MCF 10A (cell line): ENCODE data around the gene RAP1GAP2. TPM values are rescaled to one million over a fixed set of nuclear protein-coding genes. Genes with fewer than 3 reads are reported as not detected.

Source experiments
- BruUV-seq: library from RNA; stranded (reverse); fragments of 400-500 nt; replicated peaks from 2 replicates; lab custom pipeline; 2021; lab: Mats Ljungman, UMichigan
- CTCF ChIA-PET: fragments of 300-600 bp; sonication (Branson Sonifier 250); formaldehyde crosslinking; extraction: SDS; loops from one replicate; lab custom pipeline; 2021; ENCODE audit warnings: antibody characterized with exemption, inconsistent platforms; lab: Yijun Ruan, JAX
- POLR2A ChIA-PET: fragments of 300-600, 350-650 bp; sonication (Branson Sonifier 250); formaldehyde crosslinking; extraction: SDS; loops from one replicate; lab custom pipeline; 2020; ENCODE audit warnings: antibody characterized with exemption, inconsistent platforms; lab: Yijun Ruan, JAX
- DNase-seq: peaks from one replicate; pipeline ENCODE4 v3.0.0-alpha.2; 2018; ENCODE audit not compliant: unreplicated experiment
- H3K27ac Mint-ChIP-seq: one replicate; pipeline ENCODE4 v1.8.0; 2022; ENCODE audit warnings: mild to moderate bottlenecking, low read depth, mixed read lengths; ENCODE audit not compliant: unreplicated experiment
- H3K27me3 Mint-ChIP-seq: one replicate; pipeline ENCODE4 v1.8.0; 2022; ENCODE audit warnings: mixed read lengths; ENCODE audit not compliant: insufficient read depth, unreplicated experiment
- H3K36me3 Mint-ChIP-seq: one replicate; pipeline ENCODE4 v1.8.0; 2022; ENCODE audit warnings: mild to moderate bottlenecking, moderate library complexity, mixed read lengths; ENCODE audit not compliant: insufficient read depth, unreplicated experiment
- H3K4me1 Mint-ChIP-seq: one replicate; pipeline ENCODE4 v1.8.0; 2022; ENCODE audit warnings: mixed read lengths; ENCODE audit not compliant: insufficient read depth, unreplicated experiment
- H3K4me3 Mint-ChIP-seq: one replicate; pipeline ENCODE4 v1.8.0; 2022; ENCODE audit warnings: mild to moderate bottlenecking, moderate library complexity, mixed read lengths; ENCODE audit not compliant: unreplicated experiment
- H3K9me3 Mint-ChIP-seq: one replicate; pipeline ENCODE4 v1.8.0; 2022; ENCODE audit warnings: mixed read lengths; ENCODE audit not compliant: unreplicated experiment
- intact Hi-C: fragments of 100-400 bp; cut with micrococcal nuclease; formaldehyde crosslinking; loops from 2 replicates; pipeline ENCODE4 v1.14.1; 2022
- total RNA-seq: library from RNA; stranded (reverse); gene quantifications from 2 replicates; pipeline ENCODE4 v1.2.3, GENCODE V29; 2022
- TF ChIP-seq, protein P1 (sequence below): fragments of 200-600 bp; IDR thresholded peaks from one replicate; pipeline ENCODE4 v1.8.0; 2022; ENCODE audit warnings: antibody characterized with exemption, mild to moderate bottlenecking; ENCODE audit not compliant: unreplicated experiment

Gene RAP1GAP2
- total RNA-seq, 1 experiment from 2014 or later: 40.2 TPM

DNA sequence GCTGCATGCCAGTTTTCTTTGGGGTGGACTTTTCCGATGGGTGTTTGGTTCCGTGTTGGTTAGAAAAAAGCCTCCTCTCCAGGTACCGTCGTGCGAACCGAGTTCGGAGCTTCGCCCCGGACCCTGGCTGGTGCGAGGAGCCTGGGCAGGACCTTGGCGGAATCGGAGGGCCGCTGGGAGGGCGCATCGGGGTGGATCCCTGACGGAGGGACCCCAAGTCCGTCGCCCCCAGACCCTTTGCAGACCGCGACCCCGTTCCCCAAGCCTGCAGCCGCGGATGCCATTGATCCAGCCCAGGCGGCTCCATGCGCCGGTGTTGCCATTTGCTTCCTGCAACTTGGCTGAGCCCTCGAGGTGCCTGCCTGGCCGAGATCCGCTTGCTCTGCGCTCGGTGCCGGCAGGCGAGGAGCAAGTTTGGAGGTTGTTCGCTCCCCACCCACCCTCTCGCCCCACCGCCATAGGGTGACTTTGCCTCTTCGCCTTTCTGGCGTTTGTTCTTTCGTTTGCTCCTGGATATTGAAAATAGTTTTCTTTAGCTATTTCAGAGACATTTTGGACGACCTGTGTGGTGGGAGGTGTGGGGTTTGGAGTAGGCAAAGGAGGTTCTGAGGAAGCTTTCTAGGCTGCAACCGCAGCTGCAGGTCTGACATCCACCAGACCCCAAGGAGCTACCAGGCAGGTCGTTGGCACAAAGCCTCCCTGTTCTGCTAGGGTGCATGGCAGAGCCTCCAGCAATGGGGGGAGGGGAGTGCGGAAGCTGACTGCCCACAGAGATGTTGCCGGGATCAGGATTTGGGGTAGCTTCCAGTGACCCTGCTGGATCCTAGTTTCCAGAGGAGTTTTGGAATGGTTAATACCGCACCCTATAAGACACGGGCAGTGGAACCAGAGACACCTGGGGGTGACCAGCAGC is 58.2 kb downstream of the RAP1GAP2 start:
- BruUV-seq: no TSS peak
- TF ChIP-seq, protein P1, sequence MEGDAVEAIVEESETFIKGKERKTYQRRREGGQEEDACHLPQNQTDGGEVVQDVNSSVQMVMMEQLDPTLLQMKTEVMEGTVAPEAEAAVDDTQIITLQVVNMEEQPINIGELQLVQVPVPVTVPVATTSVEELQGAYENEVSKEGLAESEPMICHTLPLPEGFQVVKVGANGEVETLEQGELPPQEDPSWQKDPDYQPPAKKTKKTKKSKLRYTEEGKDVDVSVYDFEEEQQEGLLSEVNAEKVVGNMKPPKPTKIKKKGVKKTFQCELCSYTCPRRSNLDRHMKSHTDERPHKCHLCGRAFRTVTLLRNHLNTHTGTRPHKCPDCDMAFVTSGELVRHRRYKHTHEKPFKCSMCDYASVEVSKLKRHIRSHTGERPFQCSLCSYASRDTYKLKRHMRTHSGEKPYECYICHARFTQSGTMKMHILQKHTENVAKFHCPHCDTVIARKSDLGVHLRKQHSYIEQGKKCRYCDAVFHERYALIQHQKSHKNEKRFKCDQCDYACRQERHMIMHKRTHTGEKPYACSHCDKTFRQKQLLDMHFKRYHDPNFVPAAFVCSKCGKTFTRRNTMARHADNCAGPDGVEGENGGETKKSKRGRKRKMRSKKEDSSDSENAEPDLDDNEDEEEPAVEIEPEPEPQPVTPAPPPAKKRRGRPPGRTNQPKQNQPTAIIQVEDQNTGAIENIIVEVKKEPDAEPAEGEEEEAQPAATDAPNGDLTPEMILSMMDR: no peak
- Mint-ChIP-seq H3K36me3 (no peaks in the 10 kb centered on the region), H3K9me3 (no peaks in the 10 kb centered on the region), H3K4me1 (peaks cover 9% of the 10 kb centered on the region), H3K4me3 (peak overlapping the region; percentile 78), H3K27me3 (no peaks in the 10 kb centered on the region), H3K27ac (no peak overlapping the region)
- POLR2A ChIA-PET: interaction anchor here (0.6 to 2.9 kb wide), 11 partner anchors 9 to 782 kb away, joined by 3 to 23 read pairs (median 5); partner anchors contain the start of genes CTNS and SHPK
- intact Hi-C loops: loop anchor here (1.0 to 2.0 kb wide), 2 partner anchors 38 to 72 kb away; no protein-coding TSS in a partner anchor
- DNase-seq: peak; percentile 28
- CTCF ChIA-PET: interaction anchor here (0.6 to 1.6 kb wide), 9 partner anchors 10 to 884 kb away, joined by 3 to 5 read pairs (median 3); no protein-coding TSS in a partner anchor

DNA sequence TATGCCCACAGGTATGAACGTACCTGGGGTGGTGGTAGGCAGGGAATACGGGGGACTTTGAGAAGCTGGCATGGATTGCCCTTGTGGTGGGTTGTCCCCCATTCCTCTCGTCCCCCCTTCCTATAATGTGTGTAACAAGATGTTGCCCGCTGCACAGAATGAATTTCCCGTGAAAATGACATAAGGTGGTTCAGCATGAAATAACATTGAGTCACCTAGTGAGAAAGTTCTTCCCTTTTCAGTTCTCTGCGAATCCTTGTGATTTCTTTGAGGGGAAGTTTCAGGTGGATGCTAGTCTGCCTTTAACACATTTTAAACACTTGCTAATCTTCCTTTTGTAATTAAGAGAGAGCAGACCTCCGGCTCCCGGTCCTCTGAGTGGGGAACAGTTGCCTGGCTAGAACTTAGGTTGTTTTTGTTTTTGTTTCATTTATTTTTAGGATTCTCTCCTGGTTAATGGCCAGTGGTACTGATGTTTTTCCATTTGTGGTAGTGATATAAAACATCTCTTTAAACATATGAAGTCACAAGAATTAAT is 58.9 kb downstream of the RAP1GAP2 start:
- peak; percentile 15 for DNase-seq
- POLR2A ChIA-PET: interaction anchor here (0.6 to 2.9 kb wide), 11 partner anchors 8 to 265 kb away, joined by 3 to 23 read pairs (median 4); no protein-coding TSS in a partner anchor
- H3K4me1 Mint-ChIP-seq: peaks cover 9% of the 10 kb centered on the region
- CTCF ChIA-PET: interaction anchor here (0.6 to 1.6 kb wide), 5 partner anchors 11 to 176 kb away, joined by 3 to 5 read pairs (median 3); no protein-coding TSS in a partner anchor
- no peaks in the 10 kb centered on the region for H3K36me3 Mint-ChIP-seq
- peak overlapping the region; percentile 78 for H3K4me3 Mint-ChIP-seq
- H3K9me3 Mint-ChIP-seq: no peaks in the 10 kb centered on the region
- TF ChIP-seq, protein P1: no peak
- H3K27ac Mint-ChIP-seq: no peak overlapping the region
- BruUV-seq: no TSS peak
- intact Hi-C loops: loop anchor here (2.0 kb wide), 1 partner anchor 38 kb away; no protein-coding TSS in a partner anchor
- H3K27me3 Mint-ChIP-seq: no peaks in the 10 kb centered on the region

DNA sequence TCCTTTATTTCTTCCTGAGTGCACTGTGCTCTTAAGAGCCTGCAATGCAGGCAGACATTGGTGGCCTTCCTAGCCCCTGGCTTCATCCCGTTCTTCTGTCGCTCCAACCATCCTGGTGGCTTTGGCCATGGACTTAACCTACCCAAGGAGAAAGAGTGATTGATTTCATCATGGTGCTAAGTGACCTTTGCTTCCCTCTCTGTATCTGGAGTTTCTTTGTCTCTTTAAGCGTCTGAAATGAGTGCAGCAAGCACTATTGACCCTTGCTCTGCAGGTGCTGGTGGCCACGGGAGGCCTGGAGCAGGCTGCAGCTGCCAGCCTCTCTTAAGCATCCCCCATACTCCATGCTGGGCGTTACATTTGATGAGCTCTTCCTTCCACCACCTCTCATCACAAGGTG is 60.5 kb downstream of the RAP1GAP2 start:
- POLR2A ChIA-PET: no interaction called here
- Mint-ChIP-seq H3K27me3 (no peaks in the 10 kb centered on the region), H3K27ac (no peak overlapping the region), H3K4me3 (peak overlapping the region; percentile 36), H3K36me3 (no peaks in the 10 kb centered on the region), H3K4me1 (peaks cover 9% of the 10 kb centered on the region), H3K9me3 (no peaks in the 10 kb centered on the region)
- intact Hi-C loops: no loop called here
- TF ChIP-seq, protein P1: no peak
- CTCF ChIA-PET: interaction anchor here (0.6 to 2.0 kb wide), 2 partner anchors 8 to 181 kb away, joined by 3 to 12 read pairs; no protein-coding TSS in a partner anchor
- no TSS peak for BruUV-seq
- DNase-seq: no peak

DNA sequence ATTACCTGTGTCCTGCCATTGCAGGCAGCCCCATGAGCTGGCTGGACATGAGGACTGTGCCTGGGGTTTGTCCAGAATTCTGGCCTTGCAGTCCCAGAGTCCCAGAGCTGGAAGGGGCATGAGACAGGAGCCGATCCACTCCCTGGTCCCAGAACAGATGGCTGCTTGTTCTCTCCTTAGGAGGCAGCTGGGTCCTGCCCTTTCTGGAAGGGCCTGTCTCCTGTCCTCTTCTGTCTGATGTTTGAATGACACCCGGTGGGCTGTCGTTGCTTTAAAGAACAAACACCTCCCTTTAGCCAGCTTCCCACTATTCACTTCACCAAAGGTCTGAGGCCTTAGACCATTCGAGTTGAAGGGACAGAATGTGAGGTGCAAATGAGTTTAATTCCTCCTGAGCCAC is 63.8 kb downstream of the RAP1GAP2 start:
- ChIA-PET CTCF (interaction anchor here (0.6 to 1.4 kb wide), 3 partner anchors 12 to 47 kb away, joined by 3 read pairs; no protein-coding TSS in a partner anchor), POLR2A (no interaction called here)
- no peak overlapping the region for H3K27ac Mint-ChIP-seq
- BruUV-seq: no TSS peak
- intact Hi-C loops: no loop called here
- TF ChIP-seq, protein P1: no peak
- no peak overlapping the region for H3K4me3 Mint-ChIP-seq
- peaks cover 2% of the 10 kb centered on the region for H3K4me1 Mint-ChIP-seq
- no peaks in the 10 kb centered on the region for H3K9me3 Mint-ChIP-seq
- no peaks in the 10 kb centered on the region for H3K27me3 Mint-ChIP-seq
- H3K36me3 Mint-ChIP-seq: no peaks in the 10 kb centered on the region
- DNase-seq: no peak
